HepG2 (cell line): ENCODE data around the gene ARHGEF4. TPM values are rescaled to one million over a fixed set of nuclear protein-coding genes. Genes with fewer than 3 reads are reported as not detected.

ENCODE experiments used
- AKAP8 ChIP-seq: sonication (generic); formaldehyde crosslinking; IDR thresholded peaks from 2 replicates; pipeline ENCODE4 v1.5.1; 2020; ENCODE audit warnings: mild to moderate bottlenecking, missing genetic modification reagents
- ATF5 ChIP-seq: sonication (generic); formaldehyde crosslinking; IDR thresholded peaks from 2 replicates; pipeline ENCODE4 v1.4.0; 2020; ENCODE audit warnings: mild to moderate bottlenecking, low read depth, missing genetic modification reagents
- ATF6 ChIP-seq: sonication (generic); formaldehyde crosslinking; conservative IDR thresholded peaks from 2 replicates; pipeline ENCODE4 v1.4.0; 2020; ENCODE audit warnings: missing genetic modification reagents
- BRCA1 ChIP-seq: sonication (generic); formaldehyde crosslinking; IDR thresholded peaks from 2 replicates; pipeline ENCODE4 v1.4.0; 2020; ENCODE audit warnings: missing genetic modification reagents
- CAMTA2 ChIP-seq: sonication (generic); formaldehyde crosslinking; IDR thresholded peaks from 2 replicates; pipeline ENCODE4 v1.4.0; 2020; ENCODE audit warnings: mild to moderate bottlenecking, missing genetic modification reagents, borderline replicate concordance
- FOXO4 ChIP-seq: sonication (generic); formaldehyde crosslinking; conservative IDR thresholded peaks from 2 replicates; pipeline ENCODE4 v1.8.1; 2023; ENCODE audit warnings: missing genetic modification reagents
- GMEB2 ChIP-seq: IDR thresholded peaks from 2 replicates; pipeline ENCODE4 v1.6.1; 2016; ENCODE audit warnings: missing biosample characterization, missing genetic modification reagents, low read depth
- HNF4G ChIP-seq, 2 experiments: sonication (generic) in 1 of 2; formaldehyde crosslinking in 1 of 2; IDR thresholded peaks; 2 replicates each; pipeline versions ENCODE4 v1.4.0 to v1.6.1; 2011 to 2020; ENCODE audit warnings: borderline replicate concordance in 2 of 2, low read depth in 2 of 2, mild to moderate bottlenecking in 2 of 2, low read length in 1 of 2, missing genetic modification reagents in 1 of 2, moderate library complexity in 1 of 2
- KDM2A ChIP-seq: sonication (generic); formaldehyde crosslinking; IDR thresholded peaks from 2 replicates; pipeline ENCODE4 v1.4.0; 2020; ENCODE audit warnings: low read depth, missing genetic modification reagents, borderline replicate concordance
- KLF16 ChIP-seq, 2 experiments: sonication (generic) in 1 of 2; formaldehyde crosslinking in 1 of 2; IDR thresholded peaks; 2 replicates each; pipeline versions ENCODE4 v1.6.1 to v1.8.0; 2016 to 2023; ENCODE audit warnings: missing genetic modification reagents in 2 of 2, missing compliant biosample characterization in 1 of 2
- LCORL ChIP-seq, 2 experiments: fragments of 450-650 bp in 1 of 2; sonication (generic) in 1 of 2; formaldehyde crosslinking in 1 of 2; IDR thresholded peaks; 2 replicates each; pipeline versions ENCODE4 v1.5.0 to v1.6.1; 2017 to 2020; ENCODE audit warnings: antibody characterized with exemption in 1 of 2, missing genetic modification reagents in 1 of 2
- MIER2 ChIP-seq: IDR thresholded peaks from 2 replicates; pipeline ENCODE4 v1.6.1; 2016; ENCODE audit warnings: missing biosample characterization, missing genetic modification reagents
- MTF1 ChIP-seq: sonication (generic); formaldehyde crosslinking; IDR thresholded peaks from 2 replicates; pipeline ENCODE4 v1.5.0; 2020; ENCODE audit warnings: missing genetic modification reagents
- POLR2AphosphoS2 ChIP-seq: IDR thresholded peaks from 2 replicates; pipeline ENCODE4 v1.6.1; 2011; ENCODE audit warnings: low read depth, low read length, improper control_type of control experiment
- PRMT3 ChIP-seq: sonication (generic); formaldehyde crosslinking; IDR thresholded peaks from 2 replicates; pipeline ENCODE4 v1.8.1; 2022; ENCODE audit warnings: low read depth, mild to moderate bottlenecking, moderate library complexity, missing genetic modification reagents, borderline replicate concordance
- SP140L ChIP-seq: sonication (generic); formaldehyde crosslinking; IDR thresholded peaks from 2 replicates; pipeline ENCODE4 v1.4.0; 2020; ENCODE audit warnings: missing genetic modification reagents, borderline replicate concordance
- STAG1 ChIP-seq: sonication (generic); formaldehyde crosslinking; IDR thresholded peaks from 2 replicates; pipeline ENCODE4 v1.4.0; 2020; ENCODE audit warnings: missing genetic modification reagents
- ZNF136 ChIP-seq: sonication (generic); formaldehyde crosslinking; IDR thresholded peaks from 2 replicates; pipeline ENCODE4 v1.8.1; 2022; ENCODE audit warnings: low read depth, mild to moderate bottlenecking, moderate library complexity, missing genetic modification reagents
- ZNF17 ChIP-seq: sonication (generic); formaldehyde crosslinking; IDR thresholded peaks from 2 replicates; pipeline ENCODE4 v1.5.0; 2020; ENCODE audit warnings: mild to moderate bottlenecking, missing genetic modification reagents
- ZNF260 ChIP-seq: sonication (generic); formaldehyde crosslinking; IDR thresholded peaks from 2 replicates; pipeline ENCODE4 v1.4.0; 2020; ENCODE audit warnings: missing genetic modification reagents, low read depth, mild to moderate bottlenecking, borderline replicate concordance
- ZNF446 ChIP-seq: sonication (generic); formaldehyde crosslinking; IDR thresholded peaks from 2 replicates; pipeline ENCODE4 v1.5.0; 2020; ENCODE audit warnings: mild to moderate bottlenecking, missing genetic modification reagents
- ZNF580 ChIP-seq: IDR thresholded peaks from 2 replicates; pipeline ENCODE4 v1.6.1; 2016; ENCODE audit warnings: low read depth, borderline replicate concordance
- polyA plus RNA-seq, 8 experiments: library from polyadenylated mRNA; depleted of rRNA in 3 of 8; stranded (reverse) in 7 of 8; unstranded in 1 of 8; fragments of >200 nt; fragmentation: Illumina TruSeq in 4 of 8; extraction: Trizol in 4 of 8; gene quantifications; 2 replicates each; pipeline versions ENCODE4 v1.2.1 to v1.2.3, GENCODE V29; 2011 to 2016; ENCODE audit warnings: low read depth in 4 of 8, missing spikeins in 1 of 8, mixed read lengths in 1 of 8; ENCODE audit not compliant: insufficient read depth in 1 of 8
- total RNA-seq, 5 experiments: library from RNA; depleted of rRNA; stranded (reverse); fragments of >200 nt; fragmentation: Illumina TruSeq; extraction: Trizol; gene quantifications; 2 replicates each; pipeline ENCODE4 v1.2.3, GENCODE V29; 2016; ENCODE audit warnings: low read depth in 1 of 5

Gene ARHGEF4
- total and polyA plus RNA-seq, 2 of the 13 experiments (the other 11 are each of a cell fraction or from before 2014, with no cell fraction given) = 0.11 to 0.13 TPM

- TF ChIP-seq BRCA1 = 0 out of 2 replicates have a peak, but pooled peaks have one; percentile 15
- TF ChIP-seq STAG1 (CRISPR knock-in tag) = peak; percentile 12; the same call in 1 of the 2 replicates
- no peak for TF ChIP-seq ZNF17 (CRISPR knock-in tag)
- no peak for TF ChIP-seq POLR2AphosphoS2
- no peak; the same call in 1 of the 2 replicates for TF ChIP-seq AKAP8 (CRISPR knock-in tag)
- 0 out of 2 replicates have a peak, but pooled peaks have one; percentile 54 for TF ChIP-seq SP140L (CRISPR knock-in tag)
- TF ChIP-seq ZNF446 = no peak; the same call in 1 of the 2 replicates
- TF ChIP-seq ZNF136 (CRISPR knock-in tag) = 0 out of 2 replicates have a peak, but pooled peaks have one; percentile 29
- TF ChIP-seq ATF5 (CRISPR knock-in tag) = no peak
- 0 out of 4 replicates have a peak, but pooled peaks of 1 of the 2 experiments have one; percentile 15 for TF ChIP-seq KLF16 (CRISPR knock-in tag; IDR thresholded peaks at IDR 0.05)
- 0 out of 2 replicates have a peak, but pooled peaks have one; percentile 20 for TF ChIP-seq ZNF580
- no peak for TF ChIP-seq MTF1 (CRISPR knock-in tag)
- no peak for TF ChIP-seq ZNF260 (CRISPR knock-in tag)
- TF ChIP-seq GMEB2 (CRISPR knock-in tag) = 0 out of 2 replicates have a peak, but pooled peaks have one; percentile 20
- 0 out of 2 replicates have a peak, but pooled peaks have one; percentile 28 for TF ChIP-seq MIER2 (CRISPR knock-in tag)
- TF ChIP-seq HNF4G (IDR thresholded peaks at IDR 0.05; ENCODE audit: borderline replicate concordance, low read depth, low read length) = no peak
- TF ChIP-seq HNF4G (CRISPR knock-in tag; IDR thresholded peaks at IDR 0.05; ENCODE audit: borderline replicate concordance, low read depth) = 0 out of 2 replicates have a peak, but pooled peaks have one; percentile 39
- TF ChIP-seq FOXO4 (CRISPR knock-in tag) = no peak
- TF ChIP-seq ATF6 = no peak
- no peak for TF ChIP-seq LCORL (IDR thresholded peaks at IDR 0.05)
- peak; percentile 73 for TF ChIP-seq LCORL (CRISPR knock-in tag; IDR thresholded peaks at IDR 0.05)
- no peak; the same call in 1 of the 2 replicates for TF ChIP-seq CAMTA2
- TF ChIP-seq PRMT3 (CRISPR knock-in tag) = no peak; the same call in 1 of the 2 replicates
- no peak for TF ChIP-seq KDM2A
These were observed 255.8 kb downstream of the ARHGEF4 start (continued) for GRCh38 chr2:131092458-131093005.
